K562 treated with DMSO at 1 percent for 4 hours (cell line): Measurements from ENCODE around the gene XAGE1B. TPM values are rescaled to one million over a fixed set of nuclear protein-coding genes. Genes with fewer than 3 reads are reported as not detected.

Source experiments
- total RNA-seq: library from RNA; unstranded; fragments of 300-600 nt; gene quantifications from 2 replicates; pipeline ENCODE4 v1.2.3, GENCODE V29; 2022; ENCODE audit not compliant: insufficient read depth

The XAGE1B gene
- total RNA-seq: 39.8 and 223 TPM in 2 replicates

GRCh38 chrX:52516987-52517325 is at the start of gene XAGE1B:
Gene XAGE1B (minus strand): TSS chrX:52517063. CDS start chrX:52515527, 1,536 bp downstream.

GRCh38 chrX:52495545-52496418 is 21.1 kb downstream of the XAGE1B start, which contains the start of gene XAGE1A:
Gene XAGE1A (plus strand): TSS chrX:52495808. CDS start chrX:52497362, 1,554 bp downstream.

Other genes starting within 250 kb of the XAGE1B start
- gene XAGE2, start 148.0 kb downstream of the XAGE1B start, total RNA-seq: not detected in 2 replicates
- 38.4 and 183 TPM in 2 replicates for gene XAGE1A, start 21.3 kb downstream of the XAGE1B start, total RNA-seq
- not detected in 2 replicates for gene SSX7, start 137.8 kb upstream of the XAGE1B start, total RNA-seq
- gene SSX2, start 190.1 kb upstream of the XAGE1B start, total RNA-seq: 19.0 and 59.0 TPM in 2 replicates
- 82.9 and 116 TPM in 2 replicates for gene SSX2B, start 234.2 kb upstream of the XAGE1B start, total RNA-seq